DMS153 treated with DMSO at 0.1 percent for 48 hours (cell line): Measurements from ENCODE around the gene MAN1C1.
"Not testable (repeated sequence)": the region's sequence is repeated elsewhere in the genome, so short reads cannot be mapped to it uniquely, and the experiment has no call there.

Source experiments
- DNase-seq: peaks from one replicate; lab custom pipeline; 2025; ENCODE audit not compliant: unreplicated experiment; lab: John Stamatoyannopoulos, UW

MAN1C1 gene

DNA sequence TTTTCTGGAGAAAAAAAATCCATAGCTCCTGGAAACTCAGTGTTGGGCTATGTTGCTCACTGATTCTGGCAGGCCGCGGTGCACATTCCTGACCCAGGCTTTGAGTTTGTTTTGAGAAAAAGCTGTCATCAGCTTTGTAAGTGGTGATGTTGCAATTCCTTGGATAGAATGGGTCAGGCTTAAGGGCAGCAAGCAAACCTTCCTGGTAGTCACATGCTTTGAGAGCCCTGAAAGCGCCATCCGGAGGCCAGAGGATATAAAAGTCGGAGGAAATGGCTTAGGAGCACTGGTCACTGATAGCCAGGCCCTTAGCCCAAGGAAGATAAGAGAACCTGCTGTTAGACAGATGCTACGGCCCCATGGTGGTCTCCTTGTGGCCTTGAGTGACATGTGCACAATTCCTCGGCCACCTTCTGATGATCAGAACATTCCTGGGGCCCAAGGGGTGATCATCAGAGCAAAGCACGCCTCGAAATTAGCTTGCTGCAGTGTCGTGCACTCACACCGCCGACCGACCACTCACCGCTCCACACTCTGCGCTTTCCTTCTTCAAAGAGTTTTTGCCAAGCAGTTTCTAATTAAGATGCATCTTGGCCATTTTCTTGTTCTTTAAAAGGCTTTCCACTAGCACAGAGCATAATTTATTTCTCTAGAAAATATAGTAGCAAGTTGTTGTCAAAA, 78.6 kb downstream of the MAN1C1 start:
- DNase-seq: no peak

DNA sequence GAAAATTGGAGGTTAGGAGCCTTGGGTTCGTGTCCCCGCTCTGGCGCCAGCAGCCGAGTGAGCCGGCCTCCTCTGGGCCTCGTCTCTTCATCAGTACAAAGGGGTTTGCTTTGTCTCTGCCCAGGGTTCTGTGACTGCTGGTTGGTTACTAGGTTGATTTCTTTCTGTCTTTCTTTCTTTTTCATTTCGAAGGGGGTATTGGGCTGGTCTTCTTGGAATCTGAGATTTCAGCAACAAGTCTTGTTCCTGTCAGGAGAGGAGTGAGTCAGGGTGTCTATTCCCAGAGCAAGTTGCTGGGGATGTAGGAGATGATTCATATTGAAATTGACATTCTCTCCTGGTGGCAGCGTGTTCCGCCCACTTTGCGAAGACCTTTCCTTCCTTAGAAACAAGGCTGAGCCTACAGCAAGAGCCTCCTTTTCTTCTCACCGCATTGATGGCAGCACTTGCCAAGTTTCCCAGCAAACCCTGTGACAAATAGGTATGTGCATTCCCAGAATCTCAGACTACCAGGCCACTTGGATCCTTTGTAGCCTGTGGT, 79.2 kb downstream of the MAN1C1 start:
- no peak for DNase-seq

DNA sequence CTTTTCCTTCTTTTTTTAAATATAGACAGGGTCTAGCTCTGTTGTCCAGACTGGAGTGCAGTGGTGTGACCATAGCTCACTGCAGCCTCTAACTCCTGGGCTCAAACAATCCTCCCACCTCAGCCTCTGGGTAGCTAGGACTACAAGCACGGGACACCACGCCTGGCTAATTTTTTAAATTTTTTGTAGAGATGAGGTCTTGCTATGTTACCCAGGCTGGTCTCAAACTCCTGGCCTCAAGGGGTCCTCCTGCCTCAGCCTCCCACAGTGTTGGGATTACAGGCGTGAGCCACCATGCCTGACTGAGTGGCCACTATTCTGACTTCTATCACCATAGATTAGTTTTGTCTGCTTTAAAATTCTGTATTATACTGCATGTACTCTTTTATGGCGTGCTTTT, 80.1 kb downstream of the MAN1C1 start:
- DNase-seq: not testable (repeated sequence)

DNA sequence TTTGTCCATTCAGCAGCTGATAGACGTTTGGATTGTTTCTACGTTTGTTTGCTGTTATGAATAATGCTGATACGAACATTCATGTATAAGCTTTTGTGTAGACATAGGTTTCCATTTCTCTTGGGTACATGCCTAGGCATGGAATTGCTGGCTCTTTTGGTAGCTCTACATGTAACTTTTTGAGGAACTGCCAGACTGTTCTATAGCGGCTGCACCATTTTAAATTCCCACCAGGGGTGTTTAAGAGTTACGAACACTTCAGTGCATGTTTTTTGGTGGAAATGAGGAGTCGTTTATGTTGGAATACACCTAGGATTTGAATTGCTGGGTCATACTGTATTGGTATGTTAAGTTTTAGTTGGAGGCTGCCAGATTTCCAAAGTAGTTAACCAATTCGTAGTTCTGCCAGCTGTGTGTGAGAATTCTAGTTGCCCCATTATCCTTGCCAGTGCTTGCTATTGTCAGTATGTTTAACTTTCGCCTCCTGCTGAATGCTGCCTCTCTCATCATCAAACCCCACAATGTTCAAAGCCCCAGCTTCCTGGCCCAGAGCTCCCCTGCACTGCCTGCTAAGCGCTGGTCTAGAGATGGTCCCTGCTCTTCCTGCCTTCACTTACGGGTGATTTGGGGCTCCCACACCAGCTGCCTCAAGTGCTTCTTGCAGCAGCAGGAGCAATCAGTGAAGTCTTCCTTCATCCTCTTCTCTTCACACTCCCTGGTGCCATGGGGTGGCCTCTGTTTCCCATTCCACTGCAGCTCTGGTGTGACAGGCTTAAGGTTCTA, 81.0 kb downstream of the MAN1C1 start:
- DNase-seq: no peak

DNA sequence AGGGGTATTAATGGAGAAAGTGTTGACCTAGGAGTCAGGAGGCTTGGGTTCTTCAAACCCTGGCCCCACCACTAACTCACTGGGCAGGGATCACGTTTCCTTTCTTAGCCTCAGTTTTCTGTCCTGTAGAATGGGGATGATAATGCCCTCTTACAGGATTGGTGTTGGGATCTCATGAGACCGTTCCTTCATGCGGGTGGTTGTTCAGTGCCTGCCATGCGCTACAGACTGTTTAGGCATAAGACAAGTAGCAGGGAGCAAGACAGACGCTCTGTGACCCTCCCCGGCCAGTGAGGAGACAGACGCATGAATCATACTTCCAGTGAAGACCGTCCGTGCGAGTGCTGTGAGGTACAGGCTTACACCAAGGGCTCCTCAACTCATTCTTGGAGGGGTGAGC, 81.7 kb downstream of the MAN1C1 start:
- no peak for DNase-seq

DNA sequence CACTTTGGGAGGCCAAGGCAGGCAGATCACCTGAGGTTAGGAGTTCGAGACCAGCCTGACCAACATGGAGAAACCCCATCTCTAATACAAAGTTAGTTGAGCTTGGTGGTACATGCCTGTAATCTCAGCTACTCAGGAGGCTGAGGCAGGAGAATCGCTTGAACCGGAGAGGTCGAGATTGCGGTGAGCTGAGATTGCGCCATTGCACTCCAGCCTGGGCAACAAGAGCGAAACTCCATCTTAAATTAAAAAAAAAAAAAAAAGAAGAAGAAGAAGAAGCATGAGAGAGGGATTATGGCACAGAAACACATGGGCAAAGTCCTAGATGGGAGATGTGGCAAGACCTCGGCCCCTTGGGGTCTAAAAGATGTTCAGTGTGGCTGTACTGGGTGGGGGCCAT, 82.5 kb downstream of the MAN1C1 start:
- DNase-seq: not testable (repeated sequence)

DNA sequence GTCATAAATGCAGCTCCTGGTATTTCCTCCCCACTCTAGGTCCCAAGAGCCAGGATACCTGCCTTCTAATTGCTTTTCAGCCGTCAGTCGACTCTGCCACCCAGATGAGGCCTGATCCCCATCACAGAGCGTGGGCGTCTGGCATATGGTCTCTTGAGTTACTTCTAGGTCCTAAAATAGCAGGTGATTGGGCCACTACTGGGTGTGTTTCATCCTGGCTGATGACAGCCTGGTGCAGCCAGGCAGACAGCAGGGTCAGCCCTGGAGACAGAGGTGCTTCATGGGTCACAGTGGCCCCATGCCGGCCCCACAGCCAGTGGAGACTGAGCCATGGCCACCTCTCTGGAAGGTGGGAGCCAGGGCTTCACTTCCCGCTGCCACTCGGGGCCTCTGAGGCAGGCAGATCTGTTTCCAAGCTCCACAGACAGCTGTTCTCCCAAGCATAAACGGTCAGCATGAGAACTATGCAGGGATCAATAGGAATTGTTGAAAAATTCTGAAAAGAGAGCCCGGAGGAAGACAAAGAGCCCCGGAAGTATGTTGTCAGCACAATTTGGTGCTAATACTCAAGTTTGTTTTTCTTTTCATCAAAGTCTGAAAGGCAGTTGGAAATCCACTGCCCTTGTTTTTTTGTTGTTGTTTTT, 83.0 kb downstream of the MAN1C1 start:
- DNase-seq: no peak

DNA sequence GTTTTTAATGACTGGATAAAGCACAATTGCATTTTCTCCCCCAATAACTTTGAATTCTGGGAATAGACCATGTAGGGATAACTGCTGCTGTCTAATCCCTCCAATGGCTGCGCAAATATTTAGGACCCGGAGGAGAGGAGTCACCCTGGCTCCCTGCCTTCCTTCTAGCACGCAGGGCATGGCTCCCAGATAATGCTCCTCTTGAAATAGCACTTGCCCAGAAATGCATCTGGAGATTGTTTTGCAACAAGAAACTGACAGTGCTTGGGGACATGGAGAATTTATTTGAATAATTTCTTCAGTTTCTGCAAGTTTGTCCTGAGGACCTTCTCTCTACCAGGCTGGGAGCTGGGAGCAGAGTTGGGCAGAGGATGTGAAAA, 83.5 kb downstream of the MAN1C1 start:
- DNase-seq: no peak

DNA sequence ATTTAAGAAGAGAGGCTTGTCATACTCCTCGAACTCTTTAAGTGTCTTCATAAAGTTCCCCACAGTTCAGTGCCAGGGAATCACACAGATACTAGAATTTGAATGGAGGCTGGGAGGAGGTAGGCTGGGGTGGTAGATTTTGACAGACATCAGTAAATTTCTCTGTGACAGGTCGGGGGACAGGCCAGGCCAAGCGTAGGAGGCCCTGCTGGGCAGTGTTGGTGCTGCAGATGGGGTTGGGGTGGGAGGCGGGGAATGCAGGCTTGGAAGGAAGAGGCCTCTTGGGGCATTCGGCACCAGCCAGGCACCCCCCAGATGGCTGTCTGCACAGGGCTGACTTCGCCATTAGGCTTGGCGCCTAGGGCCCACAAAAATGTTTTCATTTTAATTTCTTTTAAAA, 84.0 kb downstream of the MAN1C1 start:
- DNase-seq: no peak

DNA sequence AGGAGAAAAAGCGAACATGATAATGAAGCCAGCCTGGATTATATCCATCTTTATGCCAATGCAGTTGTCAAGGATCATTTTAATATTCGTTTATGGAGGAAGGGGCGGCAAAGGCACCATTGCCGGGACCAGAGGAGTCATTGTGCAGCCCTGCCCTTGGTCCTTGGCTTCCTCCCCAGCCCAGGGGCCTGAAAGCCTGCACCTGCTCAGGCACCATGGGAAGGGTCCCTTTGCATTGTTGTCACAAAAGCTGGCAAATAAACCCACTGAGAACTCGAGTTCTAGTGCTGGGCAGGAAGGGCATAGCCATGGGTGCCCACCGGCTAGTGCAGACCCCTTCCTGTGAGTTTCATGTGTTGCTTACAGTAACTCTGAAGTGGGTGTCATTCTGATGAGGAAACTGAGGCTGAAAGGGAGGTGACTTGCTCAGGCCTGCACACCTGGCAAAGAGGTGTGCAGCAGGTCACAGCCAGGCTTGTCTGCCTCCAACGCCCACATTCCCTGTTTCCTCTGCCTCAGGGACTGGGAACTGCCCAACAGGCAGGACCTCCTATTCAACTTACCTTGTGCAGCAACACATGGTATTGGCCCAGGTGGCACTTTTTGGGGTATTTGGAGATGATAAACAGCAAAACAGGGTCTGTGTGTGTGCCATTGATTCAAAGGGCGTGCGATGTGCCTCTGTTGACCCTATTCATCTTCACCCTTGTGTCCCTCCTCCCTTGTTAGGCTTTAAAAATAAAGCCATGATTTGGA, 84.6 kb downstream of the MAN1C1 start:
- no peak for DNase-seq

DNA sequence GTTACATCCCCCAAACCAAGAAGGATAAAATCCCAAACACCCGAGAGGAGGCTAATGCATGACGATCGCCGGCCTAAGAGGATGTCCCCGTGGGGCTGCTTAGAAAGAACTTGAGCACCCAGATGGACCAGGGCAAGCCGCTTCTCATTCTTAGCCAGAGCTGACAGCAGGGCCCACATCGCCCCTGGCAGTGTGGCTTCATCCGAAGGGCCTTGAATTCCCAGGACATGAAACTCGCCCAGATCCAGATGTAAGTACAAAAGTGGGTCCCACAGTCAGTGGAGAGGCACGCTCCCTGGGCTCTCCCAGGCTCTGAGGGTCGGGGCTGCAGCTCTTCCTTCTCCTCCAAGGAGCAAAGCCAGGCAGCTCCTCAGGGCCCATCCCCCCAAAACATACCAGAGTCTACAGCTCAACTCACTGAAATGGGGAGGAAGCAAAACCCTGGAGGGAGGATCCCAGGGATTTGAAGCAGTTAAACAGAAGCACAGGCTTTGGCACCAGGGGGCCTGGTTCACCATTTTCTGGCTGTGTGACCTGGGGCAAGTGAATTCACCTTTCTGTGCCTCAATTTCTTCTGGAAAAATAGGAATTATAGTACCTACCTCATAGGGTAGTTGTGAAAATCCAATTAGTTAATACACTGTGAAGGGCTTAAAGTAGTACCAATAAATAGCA, 85.6 kb downstream of the MAN1C1 start:
- DNase-seq: no peak

DNA sequence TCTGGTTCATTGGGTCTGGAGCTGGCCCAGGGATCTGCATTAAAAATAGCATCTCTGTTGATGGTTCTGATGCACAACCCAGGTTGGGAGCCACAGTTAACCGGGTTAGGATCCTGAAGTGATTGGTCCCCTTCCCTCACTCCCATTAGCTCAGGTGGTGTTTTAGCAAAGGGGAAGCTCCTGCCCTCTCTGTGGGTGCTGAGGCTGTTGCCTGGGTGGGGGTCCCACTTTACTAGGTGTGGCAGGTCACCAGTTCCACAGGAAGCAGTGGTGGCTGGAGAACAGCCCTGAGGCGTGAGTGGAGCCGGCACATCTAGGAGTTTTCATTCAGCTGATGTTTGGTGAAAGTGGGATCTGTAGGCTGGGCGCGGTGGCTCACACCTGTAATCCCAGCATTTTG, 86.5 kb downstream of the MAN1C1 start:
- no peak for DNase-seq

DNA sequence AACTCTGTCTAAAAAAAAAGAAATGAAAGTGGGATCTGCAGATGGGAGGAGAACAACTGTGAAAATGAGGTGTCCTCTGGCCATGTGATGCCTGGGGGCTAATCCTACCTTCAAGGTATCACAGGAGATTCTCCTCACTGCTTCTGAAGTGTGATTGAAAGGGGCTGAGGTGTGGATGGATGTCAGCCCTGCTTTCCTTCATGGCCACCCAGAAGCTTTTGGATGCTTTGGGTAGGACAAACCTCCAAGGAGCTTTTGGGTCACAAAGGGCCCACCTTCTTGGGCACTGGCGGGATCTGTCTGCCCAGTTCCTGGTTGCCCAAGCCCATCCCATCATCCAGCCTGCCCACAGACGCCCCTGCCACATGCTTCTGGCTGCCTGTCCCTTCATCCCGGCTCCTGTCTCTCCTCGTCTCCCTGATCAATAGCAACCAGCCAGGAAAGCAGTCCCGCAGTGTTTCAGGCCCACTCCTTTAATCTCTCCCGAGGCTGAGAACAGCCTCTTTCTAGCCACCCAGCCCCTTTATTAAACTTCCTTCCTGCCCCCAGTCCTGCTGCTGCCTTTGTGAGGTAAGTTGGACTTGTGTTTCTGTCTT, 87.2 kb downstream of the MAN1C1 start:
- no peak for DNase-seq

DNA sequence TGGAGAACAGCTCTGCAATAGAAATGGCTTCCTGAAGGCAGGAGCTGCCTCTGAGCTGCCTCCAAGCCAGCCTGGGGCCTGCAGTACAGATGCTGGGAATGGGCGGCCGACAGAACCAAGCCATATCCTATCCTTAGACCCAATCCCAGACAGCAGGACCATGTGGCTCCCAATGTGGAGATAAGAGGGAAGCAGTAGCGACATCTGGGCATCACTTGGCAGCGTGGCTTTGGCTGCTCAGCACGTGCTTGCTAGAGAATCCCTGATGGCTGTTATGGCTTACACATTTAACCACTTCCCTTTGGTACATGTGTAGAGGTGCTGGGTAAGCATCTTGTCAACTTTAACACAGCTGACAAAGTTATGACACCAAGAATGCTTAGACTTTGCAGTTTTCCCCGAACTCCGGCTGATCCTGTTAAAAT, 87.7 kb downstream of the MAN1C1 start:
- no peak for DNase-seq

DNA sequence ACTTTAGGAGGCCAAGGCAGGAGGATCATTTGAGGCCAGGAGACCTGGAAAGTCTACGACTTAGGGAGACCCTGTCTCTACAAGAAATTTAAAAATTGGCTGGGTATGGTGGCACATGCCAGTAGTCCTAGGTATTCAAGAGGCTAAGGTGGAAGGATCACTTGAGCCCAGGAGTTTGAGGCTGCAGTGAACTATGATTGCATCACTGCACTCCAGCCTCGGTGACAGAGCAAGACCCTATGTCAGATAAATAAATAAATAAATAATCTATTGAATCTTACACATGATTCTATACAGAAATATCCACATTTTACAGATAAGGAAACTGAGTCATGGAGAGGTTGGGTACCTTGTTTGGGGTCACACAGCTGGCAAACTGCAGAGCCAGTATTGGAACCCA, 89.1 kb downstream of the MAN1C1 start:
- no peak for DNase-seq

DNA sequence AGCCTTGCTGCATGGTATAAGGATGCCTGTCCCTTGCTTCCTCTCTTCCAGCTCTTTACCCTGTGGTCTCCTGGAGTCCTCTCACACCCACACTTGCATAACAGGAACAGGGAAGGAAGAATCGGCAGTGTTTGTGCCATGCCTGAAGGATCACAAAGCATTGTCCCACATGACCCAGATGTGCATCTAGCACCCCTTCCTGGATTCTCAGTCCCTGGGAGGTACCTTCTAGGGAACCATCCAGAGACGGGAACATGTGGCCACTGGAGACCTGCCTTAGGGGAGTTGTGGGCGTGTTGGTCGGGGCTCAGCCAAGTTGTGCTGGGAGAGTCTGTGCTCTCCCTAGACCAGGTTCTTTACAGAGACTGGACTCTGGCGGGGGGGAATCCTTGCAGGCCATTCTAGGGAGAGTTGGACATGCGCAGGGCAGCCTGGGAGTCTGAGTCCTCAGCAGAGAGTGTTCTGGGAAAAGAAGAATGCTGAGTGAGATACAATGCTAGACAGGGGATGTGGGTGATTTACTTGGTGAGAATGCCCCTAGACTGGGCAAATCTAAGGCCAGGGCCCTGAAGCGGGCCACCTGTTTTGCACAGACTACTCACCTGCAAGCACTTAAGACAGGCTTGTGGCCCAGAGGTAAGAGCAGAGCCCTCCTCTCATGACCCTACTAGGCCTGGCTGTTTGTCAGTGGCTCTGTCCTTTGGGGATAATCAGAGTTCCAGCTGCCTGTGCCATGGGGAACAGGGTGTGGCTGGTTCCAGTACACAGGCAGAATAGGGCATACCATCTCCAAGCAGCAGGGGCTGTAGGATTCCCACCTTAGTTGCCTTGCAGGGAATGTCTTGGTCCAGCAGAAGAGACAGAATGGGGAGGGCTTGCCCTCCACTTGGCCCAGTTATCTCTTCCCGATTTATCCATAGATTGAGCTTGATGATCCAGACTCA, 89.8 kb downstream of the MAN1C1 start:
- DNase-seq: no peak

DNA sequence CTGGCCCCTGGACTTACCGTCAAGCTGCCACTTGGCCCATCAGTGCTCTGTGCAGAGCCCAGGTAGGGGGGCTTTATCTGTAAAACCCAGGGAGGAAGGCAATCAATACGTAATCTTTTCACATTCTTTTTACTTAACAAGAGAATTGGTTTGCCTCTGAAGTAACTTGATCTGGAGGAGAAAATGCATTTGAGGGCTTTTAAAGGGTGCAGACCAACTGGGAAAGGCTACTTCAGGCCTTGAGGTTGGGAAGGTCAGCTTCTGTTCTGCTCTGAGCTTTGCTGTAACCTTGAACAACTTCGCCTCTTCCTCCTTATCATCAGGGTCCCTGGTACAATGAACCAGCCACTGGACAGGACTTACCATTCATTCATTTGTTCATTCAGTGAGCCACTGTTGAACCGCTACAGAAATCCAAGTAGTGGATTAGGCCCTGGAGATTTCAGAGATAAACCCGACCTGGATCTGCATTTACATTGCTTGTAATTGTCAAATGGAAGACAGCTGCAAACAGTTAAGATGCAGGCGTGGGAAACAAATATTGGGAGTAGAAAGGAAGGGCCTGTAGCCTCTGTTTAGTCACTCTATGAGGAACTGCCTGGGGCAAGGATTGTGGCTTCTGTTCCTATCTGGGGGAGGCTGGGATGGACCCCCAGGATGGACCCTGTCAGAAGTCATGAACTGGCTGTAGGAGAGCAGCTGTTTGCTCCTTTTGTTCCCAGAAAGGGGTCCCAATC, 90.9 kb downstream of the MAN1C1 start:
- DNase-seq: no peak

DNA sequence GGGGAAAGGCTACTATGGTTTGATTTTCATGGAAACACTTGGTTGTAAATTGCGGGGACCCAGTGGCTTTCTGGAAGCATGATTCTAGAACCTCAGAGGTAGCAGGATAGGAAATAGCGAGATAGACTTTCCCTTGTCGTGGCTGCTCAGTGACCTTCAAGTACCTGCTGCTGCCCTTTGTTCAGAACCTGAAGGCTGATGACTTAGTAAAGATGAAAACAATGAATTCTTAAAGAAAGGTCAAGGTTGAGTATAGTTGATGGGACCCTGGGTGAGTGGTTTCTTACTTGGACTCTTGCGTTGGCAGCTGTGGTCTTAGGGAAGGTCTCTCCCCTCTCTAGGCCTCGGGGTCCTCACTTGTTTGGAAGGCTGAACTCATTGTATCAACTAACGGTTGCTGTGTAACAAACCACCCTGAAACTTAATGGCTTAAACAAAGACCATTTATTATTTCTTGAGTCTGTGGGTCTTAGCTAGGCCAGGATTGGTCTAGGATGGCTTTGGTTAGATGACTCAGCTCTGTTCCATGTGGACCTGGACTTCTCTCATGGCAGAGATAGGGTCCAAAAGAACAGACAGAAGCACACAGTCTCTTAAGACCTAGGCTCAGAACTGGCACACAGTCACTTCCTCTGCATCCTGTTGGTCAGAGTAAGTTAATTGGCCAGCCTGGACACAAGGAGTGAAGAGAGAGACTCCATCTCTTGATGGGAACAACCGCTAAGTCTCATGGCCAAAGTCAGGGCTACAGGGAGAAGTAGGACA, 94.2 kb downstream of the MAN1C1 start:
- no peak for DNase-seq
